GM12878 (cell line): ENCODE results near the gene GPC6. TPM values are rescaled to one million over a fixed set of nuclear protein-coding genes. Genes with fewer than 3 reads are reported as not detected.

Experiments used
- ATAC-seq: fragments of 200-7000 bp; cut with Tn5 transposase; 3 replicates; pipeline ENCODE4 v1.9.1; 2020; ENCODE audit warnings: mild to moderate bottlenecking, moderate library complexity
- BruUV-seq: library from RNA; stranded (reverse); fragments of 400-500 nt; replicated peaks from 2 replicates; lab custom pipeline; 2021; lab: Mats Ljungman, UMichigan
- CTCF ChIA-PET: fragments of 300-600 bp; sonication (Branson Sonifier 250); formaldehyde crosslinking; extraction: SDS; loops from one replicate; lab custom pipeline; 2021; ENCODE audit warnings: inconsistent platforms; lab: Yijun Ruan, JAX
- POLR2A ChIA-PET: fragments of 350-600 bp; formaldehyde crosslinking; extraction: SDS; loops from one replicate; lab custom pipeline; 2021; ENCODE audit warnings: inconsistent platforms; lab: Charles Lee
- RAD21 ChIA-PET: fragments of 300-600 bp; sonication (Branson Sonifier 250); formaldehyde crosslinking; loops from one replicate; lab custom pipeline; 2023; ENCODE audit warnings: antibody characterized with exemption; ENCODE audit not compliant: unreplicated experiment; lab: Charles Lee
- SMC1A ChIA-PET: fragments of 300-600 bp; sonication (Branson Sonifier 250); formaldehyde crosslinking; loops from one replicate; lab custom pipeline; 2023; ENCODE audit not compliant: unreplicated experiment, uncharacterized antibody; lab: Charles Lee
- DNase-seq: peaks from one replicate; pipeline ENCODE4 v3.0.0-alpha.2; 2011; ENCODE audit warnings: low read depth, low spot score
- FAIRE-seq: peaks from 3 replicates; lab custom pipeline; 2011; peaks lifted over from hg19 to GRCh38; lab: Jason Lieb, UNC
- H2AFZ ChIP-seq: 2 replicates; pipeline ENCODE4 v1.6.0; 2011; ENCODE audit warnings: low read depth, low read length, control low read depth; ENCODE audit not compliant: control insufficient read depth
- H3K27ac ChIP-seq: 2 replicates; pipeline ENCODE4 v1.5.1; 2011; ENCODE audit warnings: control low read depth; ENCODE audit not compliant: control insufficient read depth, insufficient read depth
- H3K27me3 ChIP-seq, 2 experiments: replicated peaks in 1 of 2; 2 replicates each; pipeline versions ENCODE4 v1.6.0 to v1.6.1; 2011; ENCODE audit warnings: low read length in 1 of 2; ENCODE audit not compliant: control insufficient read depth in 2 of 2, insufficient read depth in 2 of 2
- H3K36me3 ChIP-seq, 2 experiments: 2 replicates each; pipeline ENCODE4 v1.5.1; 2011; ENCODE audit warnings: low read length in 1 of 2; ENCODE audit not compliant: control insufficient read depth in 2 of 2, insufficient read depth in 2 of 2
- H3K4me1 ChIP-seq: 2 replicates; pipeline ENCODE4 v1.6.1; 2011; ENCODE audit warnings: mild to moderate bottlenecking, low read length, moderate library complexity, mixed read lengths; ENCODE audit not compliant: control insufficient read depth, insufficient read depth
- H3K4me2 ChIP-seq: 2 replicates; pipeline ENCODE4 v1.6.0; 2011; ENCODE audit warnings: control low read depth; ENCODE audit not compliant: control insufficient read depth, insufficient read depth
- H3K4me3 ChIP-seq: fragments of 200-600 bp; sonication (generic); 2 replicates; pipeline ENCODE4 v1.5.1; 2016
- H3K79me2 ChIP-seq: 2 replicates; pipeline ENCODE4 v1.6.0; 2011; ENCODE audit warnings: low read length; ENCODE audit not compliant: control insufficient read depth, insufficient read depth
- H3K9ac ChIP-seq: 2 replicates; pipeline ENCODE4 v1.8.0; 2011; ENCODE audit warnings: low read length, control low read depth, mixed read lengths; ENCODE audit not compliant: control insufficient read depth, insufficient read depth
- H3K9me3 ChIP-seq: replicated peaks from 3 replicates; pipeline ENCODE4 v1.5.1; 2011; ENCODE audit warnings: mild to moderate bottlenecking, low read length; ENCODE audit not compliant: control insufficient read depth, insufficient read depth
- H4K20me1 ChIP-seq: 2 replicates; pipeline ENCODE4 v1.6.0; 2011; ENCODE audit not compliant: control insufficient read depth, insufficient read depth
- CBX3 ChIP-seq: fragments of 200-600 bp; sonication (generic); IDR thresholded peaks from 2 replicates; pipeline ENCODE4 v1.6.1; 2016; ENCODE audit warnings: low read depth, borderline replicate concordance
- HCFC1 ChIP-seq: fragments of 150-350 bp; IDR thresholded peaks from 2 replicates; pipeline ENCODE4 v1.6.1; 2014; ENCODE audit warnings: low read length
- NFYB ChIP-seq: IDR thresholded peaks from 2 replicates; pipeline ENCODE4 v1.6.1; 2011; ENCODE audit warnings: low read depth, mild to moderate bottlenecking, low read length, improper control_type of control experiment, moderate library complexity; ENCODE audit not compliant: insufficient read depth
- SMAD5 ChIP-seq: IDR thresholded peaks from 2 replicates; pipeline ENCODE4 v1.6.1; 2016; ENCODE audit warnings: antibody characterized with exemption, low read depth
- STAT1 ChIP-seq: fragments of 450-650 bp; conservative IDR thresholded peaks from 2 replicates; pipeline ENCODE4 v1.6.1; 2014; ENCODE audit warnings: antibody characterized with exemption, mild to moderate bottlenecking
- TARDBP ChIP-seq: IDR thresholded peaks from 2 replicates; pipeline ENCODE4 v1.6.1; 2016; ENCODE audit warnings: borderline replicate concordance
- in situ Hi-C: fragments of 300-500 bp; cut with MboI; formaldehyde crosslinking; loops from 9 replicates; pipeline ENCODE4 v1.14.3; 2018; ENCODE audit warnings: mixed read lengths
- intact Hi-C: fragments of 100-400 bp; cut with micrococcal nuclease; formaldehyde crosslinking; loops from one replicate; pipeline ENCODE4 v1.14.2; 2022; ENCODE audit not compliant: unreplicated experiment
- polyA plus RNA-seq, 11 experiments: library from polyadenylated mRNA; depleted of rRNA in 4 of 11; unstranded in 6 of 11; stranded (reverse) in 5 of 11; fragments of >200 nt; fragmentation: Nextera tagmentation in 4 of 11; fragmentation: Illumina TruSeq in 1 of 11; extraction: Ambion mirVana in 4 of 11; extraction: Trizol in 1 of 11; gene quantifications; 1 replicate in 1 of 11; 2 replicates in 10 of 11; pipeline versions ENCODE4 v1.2.1 to v1.2.3, GENCODE V29; 2011 to 2016; ENCODE audit warnings: inconsistent platforms in 2 of 11, missing spikeins in 2 of 11, low read depth in 1 of 11
- total RNA-seq, 4 experiments: library from RNA; depleted of rRNA in 3 of 4; stranded (reverse); fragments of >200 nt in 3 of 4; fragmentation: Illumina TruSeq in 1 of 4; extraction: Trizol in 1 of 4; gene quantifications; 2 replicates each; pipeline versions ENCODE4 v1.2.1 to v1.2.3, GENCODE V29; 2013 to 2021
- TF ChIP-seq, protein P1 (sequence below): fragments of 150-350 bp; IDR thresholded peaks from 2 replicates; pipeline ENCODE4 v1.6.1; 2016; ENCODE audit warnings: low read depth, low read length

The GPC6 gene
- total and polyA plus RNA-seq, 10 of the 15 experiments (the other 5 are each of a cell fraction or from before 2014, with no cell fraction given): 0.03 to 0.04 (median 0.03) TPM; not detected in 7

DNA sequence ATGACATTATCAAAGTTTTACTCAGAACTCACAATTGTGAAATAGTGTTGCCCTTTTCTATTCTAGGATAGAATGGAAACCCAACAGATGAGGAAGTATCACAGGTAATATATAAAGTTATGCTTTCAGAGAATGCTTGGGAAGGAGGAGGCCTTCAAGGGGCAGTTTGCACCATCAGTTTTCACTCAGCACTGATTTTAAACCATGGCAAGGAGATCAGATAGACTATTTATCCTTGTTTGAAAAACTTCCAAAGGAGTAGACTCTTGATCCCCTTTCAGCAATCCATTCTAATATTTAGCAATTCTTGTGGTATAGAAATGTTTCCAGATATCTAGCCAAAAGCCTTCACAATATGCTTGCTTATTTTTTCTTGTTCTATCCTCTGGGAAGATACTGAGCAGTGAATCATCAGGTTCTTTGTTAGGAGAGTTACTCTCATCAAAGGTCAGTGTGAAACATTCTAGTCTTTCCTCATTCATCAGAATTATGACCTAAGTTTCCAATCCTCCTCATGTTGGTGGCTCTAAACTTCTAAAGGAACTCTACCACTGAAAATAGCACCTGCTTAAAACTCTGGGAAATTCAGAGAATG, 3.8 kb downstream of the GPC6 start:
- in situ Hi-C loops: no loop called here

More for the DNA sequence above, 3.8 kb downstream of the GPC6 start:
- Histone ChIP-seq H3K27ac (no peak overlapping the region), H3K9ac (no peak overlapping the region), H3K4me3 (no peak overlapping the region), H4K20me1 (no peaks in the 10 kb centered on the region), H3K4me1 (no peaks in the 10 kb centered on the region), H2AFZ (no peak overlapping the region)
- SMC1A ChIA-PET: no interaction called here
- intact Hi-C loops: loop anchor here (10.0 kb wide), 1 partner anchor 1046 kb away; no protein-coding TSS in a partner anchor
- no TSS peak for BruUV-seq
- no peak for FAIRE-seq
- TF ChIP-seq NFYB (no peak), HCFC1 (no peak), TARDBP (no peak), SMAD5 (no peak), CBX3 (no peak), STAT1 (no peak)
- TF ChIP-seq, protein P1, sequence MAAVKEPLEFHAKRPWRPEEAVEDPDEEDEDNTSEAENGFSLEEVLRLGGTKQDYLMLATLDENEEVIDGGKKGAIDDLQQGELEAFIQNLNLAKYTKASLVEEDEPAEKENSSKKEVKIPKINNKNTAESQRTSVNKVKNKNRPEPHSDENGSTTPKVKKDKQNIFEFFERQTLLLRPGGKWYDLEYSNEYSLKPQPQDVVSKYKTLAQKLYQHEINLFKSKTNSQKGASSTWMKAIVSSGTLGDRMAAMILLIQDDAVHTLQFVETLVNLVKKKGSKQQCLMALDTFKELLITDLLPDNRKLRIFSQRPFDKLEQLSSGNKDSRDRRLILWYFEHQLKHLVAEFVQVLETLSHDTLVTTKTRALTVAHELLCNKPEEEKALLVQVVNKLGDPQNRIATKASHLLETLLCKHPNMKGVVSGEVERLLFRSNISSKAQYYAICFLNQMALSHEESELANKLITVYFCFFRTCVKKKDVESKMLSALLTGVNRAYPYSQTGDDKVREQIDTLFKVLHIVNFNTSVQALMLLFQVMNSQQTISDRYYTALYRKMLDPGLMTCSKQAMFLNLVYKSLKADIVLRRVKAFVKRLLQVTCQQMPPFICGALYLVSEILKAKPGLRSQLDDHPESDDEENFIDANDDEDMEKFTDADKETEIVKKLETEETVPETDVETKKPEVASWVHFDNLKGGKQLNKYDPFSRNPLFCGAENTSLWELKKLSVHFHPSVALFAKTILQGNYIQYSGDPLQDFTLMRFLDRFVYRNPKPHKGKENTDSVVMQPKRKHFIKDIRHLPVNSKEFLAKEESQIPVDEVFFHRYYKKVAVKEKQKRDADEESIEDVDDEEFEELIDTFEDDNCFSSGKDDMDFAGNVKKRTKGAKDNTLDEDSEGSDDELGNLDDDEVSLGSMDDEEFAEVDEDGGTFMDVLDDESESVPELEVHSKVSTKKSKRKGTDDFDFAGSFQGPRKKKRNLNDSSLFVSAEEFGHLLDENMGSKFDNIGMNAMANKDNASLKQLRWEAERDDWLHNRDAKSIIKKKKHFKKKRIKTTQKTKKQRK: no peak
- TF ChIP-seq, all 136 proteins: peak for 0
- H3K9me3 ChIP-seq: no peaks in the 10 kb centered on the region; the same call in 2 of the 3 replicates
- H3K4me2 ChIP-seq: no peak overlapping the region
- ChIA-PET CTCF (no interaction called here), RAD21 (no interaction called here), POLR2A (no interaction called here)
- DNase-seq: no peak
- H3K36me3 ChIP-seq: no peaks in the 10 kb centered on the region
- ATAC-seq: no peak
- no peaks in the 10 kb centered on the region for H3K27me3 ChIP-seq
- no peaks in the 10 kb centered on the region for H3K79me2 ChIP-seq
